ENCODE data around the gene LMBR1L. TPM values are rescaled to one million over a fixed set of nuclear protein-coding genes. Genes with fewer than 3 reads are reported as not detected.
A peak's percentile ranks its signal among the peaks of the same experiment; 100 is the strongest.

The LMBR1L gene
- total and polyA plus RNA-seq, 2 of the 13 experiments (the other 11 are each of a cell fraction or from before 2014, with no cell fraction given) = 12.2 to 65.9 TPM

GRCh38 chr12:49131051-49131893 lies 20.6 kb upstream of the LMBR1L start, which contains the start of gene TUBA1B (continued):
- no peak for TF ChIP-seq DMTF1 (CRISPR knock-in tag; IDR thresholded peaks at IDR 0.05)
- peak; percentile 88 for TF ChIP-seq TAF1 (CRISPR knock-in tag; IDR thresholded peaks at IDR 0.05)
- TF ChIP-seq ZNF253 (CRISPR knock-in tag; IDR thresholded peaks at IDR 0.05; ENCODE audit: borderline replicate concordance) = no peak
- peak; percentile 64 for TF ChIP-seq POGK (CRISPR knock-in tag; conservative IDR thresholded peaks at IDR 0.05)
- TF ChIP-seq DBP (CRISPR knock-in tag; IDR thresholded peaks at IDR 0.05; ENCODE audit: not compliant biosample characterization) = peak; percentile 23
- TF ChIP-seq KDM3A (CRISPR knock-in tag; IDR thresholded peaks at IDR 0.05; ENCODE audit: low read depth) = no peak
- TF ChIP-seq REL (CRISPR knock-in tag; conservative IDR thresholded peaks at IDR 0.05) = no peak
- TF ChIP-seq IRF2 (CRISPR knock-in tag; IDR thresholded peaks at IDR 0.05) = peak; percentile 39; the same call in 1 of the 2 replicates
- 0 out of 2 replicates have a peak, but pooled peaks have one; percentile 13 for TF ChIP-seq ZNF275 (CRISPR knock-in tag; IDR thresholded peaks at IDR 0.05; ENCODE audit: borderline replicate concordance)
- peak; percentile 55; the same call in 1 of the 2 replicates for TF ChIP-seq RFXAP (CRISPR knock-in tag; IDR thresholded peaks at IDR 0.05; ENCODE audit: borderline replicate concordance)
- peak; percentile 48; the same call in 1 of the 2 replicates for TF ChIP-seq ZNF646 (CRISPR knock-in tag; IDR thresholded peaks at IDR 0.05)
- peak; percentile 47; the same call in 1 of the 2 replicates for TF ChIP-seq MAZ (IDR thresholded peaks at IDR 0.05; ENCODE audit: borderline replicate concordance, low read depth, low read length)
- peak; percentile 75 for TF ChIP-seq MAZ (CRISPR knock-in tag; IDR thresholded peaks at IDR 0.05; ENCODE audit: low read depth)
- TF ChIP-seq GABPB1 (CRISPR knock-in tag; IDR thresholded peaks at IDR 0.05) = peak; percentile 63; the same call in 1 of the 2 replicates
- no peak for TF ChIP-seq AHR (CRISPR knock-in tag; IDR thresholded peaks at IDR 0.05)
